Pons (tissue), 1 donor: Measurements from ENCODE around the gene LUC7L3.
A peak's percentile ranks its signal among the peaks of the same experiment; 100 is the strongest.
"Not testable (repeated sequence)": the region's sequence is repeated elsewhere in the genome, so short reads cannot be mapped to it uniquely, and the experiment has no call there.

Source experiments
- DNase-seq: peaks from one replicate; pipeline ENCODE4 v3.0.0-alpha.2; 2016; ENCODE audit warnings: low spot score

The LUC7L3 gene

GRCh38 chr17:50719144-50719923 lies at the start of gene LUC7L3:
Gene LUC7L3, plus strand, starts transcription at chr17:50719603. Its CDS starts 130 bp downstream, at chr17:50719733.
- DNase-seq, result peak; percentile 91

- no peak for DNase-seq
Measured at GRCh38 chr17:50672071-50672470, 47.3 kb upstream of the LUC7L3 start.

- no peak for DNase-seq
Measured at GRCh38 chr17:50672831-50673551, 46.4 kb upstream of the LUC7L3 start.

- DNase-seq, result no peak
Measured at GRCh38 chr17:50675190-50675589, 44.2 kb upstream of the LUC7L3 start.

GRCh38 chr17:50675627-50676026 lies 43.8 kb upstream of the LUC7L3 start:
- DNase-seq, result no peak

- DNase-seq, result no peak
Measured at GRCh38 chr17:50676065-50676975, 43.1 kb upstream of the LUC7L3 start.

- no peak for DNase-seq
Measured at GRCh38 chr17:50677851-50678375, 41.5 kb upstream of the LUC7L3 start.

GRCh38 chr17:50679008-50679544 lies 40.3 kb upstream of the LUC7L3 start:
- no peak for DNase-seq

- DNase-seq, result no peak
Measured at GRCh38 chr17:50680126-50680525, 39.3 kb upstream of the LUC7L3 start.

- not testable (repeated sequence) for DNase-seq
Measured at GRCh38 chr17:50680543-50681262, 38.7 kb upstream of the LUC7L3 start.

- DNase-seq, result peak; percentile 55
Measured at GRCh38 chr17:50681263-50682200, 37.9 kb upstream of the LUC7L3 start.

GRCh38 chr17:50682441-50682840 lies 37.0 kb upstream of the LUC7L3 start:
- DNase-seq, result no peak

- DNase-seq, result no peak
Measured at GRCh38 chr17:50682938-50683337, 36.5 kb upstream of the LUC7L3 start.

GRCh38 chr17:50683434-50684287 lies 35.7 kb upstream of the LUC7L3 start:
- DNase-seq, result no peak

- DNase-seq, result no peak
Measured at GRCh38 chr17:50684288-50684611, 35.2 kb upstream of the LUC7L3 start.

GRCh38 chr17:50684612-50685333 lies 34.6 kb upstream of the LUC7L3 start:
- no peak for DNase-seq

- no peak for DNase-seq
Measured at GRCh38 chr17:50685334-50685665, 34.1 kb upstream of the LUC7L3 start.

- no peak for DNase-seq
Measured at GRCh38 chr17:50685691-50686493, 33.5 kb upstream of the LUC7L3 start.
